GM12801 (cell line): ENCODE measurements around the gene SLN.

ENCODE experiments used
- CTCF ChIP-seq: IDR thresholded peaks from one replicate; pipeline ENCODE4 v1.5.1; 2011; ENCODE audit warnings: control low read depth; ENCODE audit not compliant: insufficient read length; ENCODE audit errors: extremely low read depth

SLN gene

DNA sequence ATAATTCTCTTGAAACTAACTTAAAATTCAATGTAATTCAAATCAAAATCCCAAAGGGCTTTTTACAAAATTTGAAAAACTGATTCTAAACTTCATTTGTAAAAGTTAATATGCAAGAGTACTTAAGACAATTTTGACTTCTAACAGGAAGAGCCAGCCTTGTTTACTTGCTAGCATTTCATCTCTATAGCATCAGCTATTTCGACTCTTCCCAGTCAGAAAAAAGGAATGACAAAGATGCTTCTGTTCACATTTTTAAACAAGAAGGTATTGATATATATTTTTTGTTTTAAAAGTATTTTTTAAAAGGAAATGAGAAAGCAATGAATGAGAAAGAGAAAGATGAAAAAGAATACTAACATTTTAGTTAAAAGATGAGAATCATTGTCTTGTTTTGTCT lies 16.4 kb downstream of the SLN start:
- no peak for TF ChIP-seq CTCF

DNA sequence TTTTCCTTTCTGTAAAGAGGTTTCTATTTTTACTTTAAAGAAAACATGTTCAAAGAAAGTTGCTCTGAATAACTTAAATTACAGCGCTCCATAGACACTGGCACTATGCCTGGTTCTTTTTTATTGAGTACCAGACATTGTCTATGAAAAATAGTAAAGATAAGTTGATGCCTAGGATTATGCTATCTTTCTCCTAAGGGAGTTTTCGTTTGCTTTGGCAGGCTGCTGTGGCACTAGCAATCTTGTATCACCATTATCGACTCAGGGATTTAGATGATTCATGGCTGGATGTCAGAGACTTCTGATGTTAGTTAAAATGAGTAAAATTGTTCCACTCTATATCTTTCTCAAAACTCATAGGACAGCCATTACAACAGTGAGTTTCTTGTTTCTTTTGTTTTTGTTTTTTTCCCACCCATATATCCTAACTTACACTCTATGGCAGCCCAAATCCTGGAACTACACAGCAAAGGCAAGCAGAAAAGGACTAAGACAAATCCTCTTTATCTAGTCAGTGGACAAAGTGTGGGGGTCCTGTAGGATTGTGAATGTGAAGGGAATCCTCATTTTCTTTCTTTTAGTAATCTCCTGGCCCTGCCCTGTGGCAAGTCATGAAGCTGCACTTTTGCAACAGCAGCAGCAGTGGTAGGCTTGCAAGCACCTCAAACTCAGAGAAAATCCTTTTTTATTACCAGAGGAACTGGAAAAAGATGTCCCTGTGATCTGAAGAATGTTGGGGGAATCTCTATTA lies 20.7 kb downstream of the SLN start:
- no peak for TF ChIP-seq CTCF

- TF ChIP-seq CTCF: no peak
These were observed 22.3 kb downstream of the SLN start for GRCh38 chr11:107689317-107690202.

- TF ChIP-seq CTCF: no peak
These were observed 23.4 kb downstream of the SLN start for GRCh38 chr11:107688322-107688918.

DNA sequence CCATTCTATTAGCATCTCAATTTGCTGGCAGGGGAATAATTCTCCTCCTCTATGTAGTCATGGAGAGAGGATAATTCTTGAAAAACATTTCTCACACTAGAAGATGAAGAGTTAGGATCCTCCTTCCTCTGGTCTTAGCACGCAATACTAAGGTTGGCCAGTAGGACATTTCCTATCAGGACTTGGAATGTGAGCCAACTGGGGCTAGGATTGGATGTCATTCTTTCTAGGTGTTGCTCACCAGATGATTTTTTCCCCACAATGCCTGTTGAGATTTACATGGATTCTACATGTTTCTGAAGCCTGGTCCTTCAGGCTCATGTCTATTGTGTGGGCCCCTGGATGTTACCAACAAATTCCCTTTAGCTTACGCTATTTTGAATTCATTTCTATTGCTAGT lies 28.0 kb downstream of the SLN start:
- TF ChIP-seq CTCF: no peak

DNA sequence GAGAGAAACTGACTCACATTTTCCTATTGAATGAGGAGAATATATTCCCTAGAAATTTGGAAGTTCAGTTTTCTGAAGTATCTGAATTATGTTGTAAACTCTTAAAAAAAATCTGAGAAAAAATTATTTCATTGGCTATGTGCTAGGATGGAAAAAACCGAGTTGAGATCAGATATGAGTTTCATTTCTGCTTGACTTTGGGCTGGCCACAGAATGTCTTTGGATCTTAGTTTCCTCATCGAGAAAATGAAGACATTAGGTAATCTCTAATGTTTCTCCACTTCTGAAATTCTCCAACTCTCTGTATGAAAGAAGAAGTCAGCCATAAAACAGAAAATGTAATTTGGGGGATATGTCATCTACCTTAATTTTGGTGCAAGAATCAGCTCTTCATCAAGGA lies 28.8 kb downstream of the SLN start:
- TF ChIP-seq CTCF: no peak

DNA sequence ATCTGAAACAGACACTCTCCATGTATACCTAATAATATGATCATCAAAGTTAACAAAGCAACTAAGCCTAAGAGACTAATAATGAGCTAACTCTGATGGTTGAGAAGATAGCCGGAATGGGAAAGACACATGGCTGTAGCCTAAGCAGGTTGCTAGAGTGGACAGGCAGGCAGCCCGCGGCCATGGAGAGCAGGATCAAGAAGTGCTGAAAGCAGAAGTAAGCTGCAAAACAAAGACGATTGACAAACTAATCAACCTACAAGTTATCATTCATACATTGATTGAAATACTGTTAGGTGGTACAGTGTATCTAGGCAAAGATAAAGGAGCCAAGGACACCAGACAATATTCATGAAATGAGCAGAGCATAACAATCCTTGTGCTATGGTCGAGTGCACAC lies 29.3 kb downstream of the SLN start:
- TF ChIP-seq CTCF: no peak
